ENCODE results near the gene RBPJ. TPM values are rescaled to one million over a fixed set of nuclear protein-coding genes. Genes with fewer than 3 reads are reported as not detected.

Gene RBPJ
- total RNA-seq, 2 experiments from 2014 or later = 39.9 to 61.1 TPM

DNA sequence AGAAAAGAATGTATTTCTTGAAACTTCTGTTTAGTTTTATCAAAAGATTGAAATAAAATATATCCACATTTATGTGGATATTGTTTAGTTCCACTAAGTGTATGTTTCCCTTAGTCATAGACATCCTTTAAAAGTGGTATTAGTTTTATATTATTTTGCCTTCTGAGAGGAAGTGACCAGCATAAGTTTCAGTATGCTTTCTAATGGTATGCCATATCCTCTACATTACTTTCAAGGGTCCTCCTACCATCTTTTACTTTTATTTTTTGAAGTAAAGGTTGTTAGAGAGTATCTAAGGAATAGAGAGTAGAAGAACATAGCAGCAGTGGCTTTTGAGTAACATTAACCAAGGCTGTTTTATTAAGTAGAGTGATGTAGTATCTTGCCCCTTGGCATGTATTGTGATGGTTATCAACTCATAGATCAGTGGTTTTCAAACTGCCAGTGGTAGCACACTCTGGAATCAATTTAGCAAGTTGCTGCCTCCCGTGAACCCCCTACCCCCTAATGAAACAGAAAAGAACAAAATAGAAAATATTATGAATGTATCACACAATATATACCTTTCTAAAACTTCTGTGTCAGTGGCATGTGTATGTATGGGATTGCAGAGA lies 44.8 kb downstream of the RBPJ start:
- Histone ChIP-seq H4K20me1 (ENCODE audit: insufficient read depth, low read length) (peaks cover 6% of the 10 kb centered on the region), H3K4me1 (ENCODE audit: insufficient read depth, low read length, poor library complexity, severe bottlenecking) (no peaks in the 10 kb centered on the region)

DNA sequence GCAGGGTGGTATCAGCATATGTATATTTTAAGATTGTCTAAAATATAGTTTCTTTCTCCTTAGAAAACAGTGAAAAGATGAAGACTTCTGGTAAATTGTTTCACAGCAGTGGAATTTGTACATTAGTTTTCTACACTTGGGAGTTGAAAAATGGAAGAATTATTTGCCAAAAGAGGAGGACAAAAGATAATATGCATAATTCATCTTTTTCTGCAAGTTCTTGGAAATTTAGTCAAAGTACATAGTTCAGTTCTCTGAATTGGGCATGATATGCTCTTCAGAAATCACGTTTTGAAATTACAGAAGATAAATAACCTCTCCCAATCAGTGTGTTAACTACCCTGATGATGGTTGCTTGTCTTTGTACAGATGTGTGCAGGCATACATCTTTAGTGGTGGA lies 47.0 kb downstream of the RBPJ start:
- intact Hi-C loops (cut with micrococcal nuclease; ENCODE audit: unreplicated experiment) = no loop called here
- H3K79me2 ChIP-seq (ENCODE audit: insufficient read depth, low read depth, low read length) = peaks cover 43% of the 10 kb centered on the region; the same call in 1 of the 2 replicates
- BruUV-seq (replicated peaks) = no TSS peak

More for the DNA sequence above, 44.8 kb downstream of the RBPJ start:
- Histone ChIP-seq H2AFZ (ENCODE audit: low read length) (no peak overlapping the region), H3K4me2 (ENCODE audit: low read length) (no peak overlapping the region), H3K27ac (ENCODE audit: low read depth, low read length, poor library complexity, severe bottlenecking) (no peak overlapping the region), H3K9me2 (ENCODE audit: insufficient read depth, low read length) (no peaks in the 10 kb centered on the region), H3K4me3 (ENCODE audit: low read depth, low read length, poor library complexity, severe bottlenecking) (no peak overlapping the region), H3K9me3 (ENCODE audit: low read length) (no peaks in the 10 kb centered on the region), H3K79me2 (ENCODE audit: insufficient read depth, low read depth, low read length) (peaks cover 44% of the 10 kb centered on the region; the same call in 1 of the 2 replicates), H3K36me3 (ENCODE audit: insufficient read depth, low read length) (peaks cover 7% of the 10 kb centered on the region; the same call in 1 of the 2 replicates)
- DNase-seq (ENCODE audit: low spot score) = no peak
- ChIA-PET CTCF (ENCODE audit: unreplicated experiment) (no interaction called here), POLR2A (interaction anchor here (0.6 kb wide), 1 partner anchor 522 kb away, joined by 9 read pairs; no protein-coding TSS in a partner anchor)
- TF ChIP-seq, protein P1, sequence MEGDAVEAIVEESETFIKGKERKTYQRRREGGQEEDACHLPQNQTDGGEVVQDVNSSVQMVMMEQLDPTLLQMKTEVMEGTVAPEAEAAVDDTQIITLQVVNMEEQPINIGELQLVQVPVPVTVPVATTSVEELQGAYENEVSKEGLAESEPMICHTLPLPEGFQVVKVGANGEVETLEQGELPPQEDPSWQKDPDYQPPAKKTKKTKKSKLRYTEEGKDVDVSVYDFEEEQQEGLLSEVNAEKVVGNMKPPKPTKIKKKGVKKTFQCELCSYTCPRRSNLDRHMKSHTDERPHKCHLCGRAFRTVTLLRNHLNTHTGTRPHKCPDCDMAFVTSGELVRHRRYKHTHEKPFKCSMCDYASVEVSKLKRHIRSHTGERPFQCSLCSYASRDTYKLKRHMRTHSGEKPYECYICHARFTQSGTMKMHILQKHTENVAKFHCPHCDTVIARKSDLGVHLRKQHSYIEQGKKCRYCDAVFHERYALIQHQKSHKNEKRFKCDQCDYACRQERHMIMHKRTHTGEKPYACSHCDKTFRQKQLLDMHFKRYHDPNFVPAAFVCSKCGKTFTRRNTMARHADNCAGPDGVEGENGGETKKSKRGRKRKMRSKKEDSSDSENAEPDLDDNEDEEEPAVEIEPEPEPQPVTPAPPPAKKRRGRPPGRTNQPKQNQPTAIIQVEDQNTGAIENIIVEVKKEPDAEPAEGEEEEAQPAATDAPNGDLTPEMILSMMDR (conservative IDR thresholded peaks at IDR 0.05; ENCODE audit: low read length) = no peak
- TF ChIP-seq EZH2phosphoT487 (IDR thresholded peaks at IDR 0.05; ENCODE audit: borderline replicate concordance, low read depth, low read length) = no peak
- intact Hi-C loops (cut with micrococcal nuclease; ENCODE audit: unreplicated experiment) = no loop called here
- no TSS peak for BruUV-seq (replicated peaks)

More for the DNA sequence above, 47.0 kb downstream of the RBPJ start:
- Histone ChIP-seq H4K20me1 (ENCODE audit: insufficient read depth, low read length) (peaks cover 16% of the 10 kb centered on the region), H3K27ac (ENCODE audit: low read depth, low read length, poor library complexity, severe bottlenecking) (no peak overlapping the region), H3K9me3 (ENCODE audit: low read length) (no peaks in the 10 kb centered on the region), H3K4me2 (ENCODE audit: low read length) (no peak overlapping the region), H3K4me1 (ENCODE audit: insufficient read depth, low read length, poor library complexity, severe bottlenecking) (peaks cover 10% of the 10 kb centered on the region), H3K36me3 (ENCODE audit: insufficient read depth, low read length) (peaks cover 7% of the 10 kb centered on the region; the same call in 1 of the 2 replicates), H2AFZ (ENCODE audit: low read length) (no peak overlapping the region), H3K9me2 (ENCODE audit: insufficient read depth, low read length) (no peaks in the 10 kb centered on the region), H3K4me3 (ENCODE audit: low read depth, low read length, poor library complexity, severe bottlenecking) (no peak overlapping the region)
- TF ChIP-seq EZH2phosphoT487 (IDR thresholded peaks at IDR 0.05; ENCODE audit: borderline replicate concordance, low read depth, low read length) = no peak
- TF ChIP-seq, protein P1 (conservative IDR thresholded peaks at IDR 0.05; ENCODE audit: low read length) = no peak
- no peak for DNase-seq (ENCODE audit: low spot score)
- CTCF ChIA-PET (ENCODE audit: unreplicated experiment) = no interaction called here
- POLR2A ChIA-PET = no interaction called here
